ENCODE results near the gene MGA.

MGA gene

GRCh38 chr15:41812820-41813375, 152.7 kb downstream of the MGA start:
- TF ChIP-seq GLIS3 (CRISPR knock-in tag; IDR thresholded peaks at IDR 0.05) (no peak), ESRRG (CRISPR knock-in tag; IDR thresholded peaks at IDR 0.05) (no peak), OSR1 (CRISPR knock-in tag; IDR thresholded peaks at IDR 0.05) (no peak)

GRCh38 chr15:41813426-41813825, 153.2 kb downstream of the MGA start:
- no peak for ATAC-seq

More at GRCh38 chr15:41812820-41813375, 152.7 kb downstream of the MGA start:
- no peak for ATAC-seq

GRCh38 chr15:41814534-41814933, 154.3 kb downstream of the MGA start:
- ATAC-seq: no peak
- no peak for TF ChIP-seq OSR1 (CRISPR knock-in tag; IDR thresholded peaks at IDR 0.05)
- no peak for TF ChIP-seq GLIS3 (CRISPR knock-in tag; IDR thresholded peaks at IDR 0.05)
- no peak for TF ChIP-seq PPARA (CRISPR knock-in tag; IDR thresholded peaks at IDR 0.05; ENCODE audit: borderline replicate concordance)
- no peak for TF ChIP-seq ZNF565 (CRISPR knock-in tag; conservative IDR thresholded peaks at IDR 0.05; ENCODE audit: low read depth)
- no peak for TF ChIP-seq POU6F1 (CRISPR knock-in tag; IDR thresholded peaks at IDR 0.05; ENCODE audit: borderline replicate concordance, low read depth)
- TF ChIP-seq TSHZ2 (CRISPR knock-in tag; IDR thresholded peaks at IDR 0.05): no peak
- TF ChIP-seq ZNF8 (CRISPR knock-in tag; IDR thresholded peaks at IDR 0.05): no peak
- no peak for TF ChIP-seq RARB (CRISPR knock-in tag; IDR thresholded peaks at IDR 0.05)
- no peak for TF ChIP-seq TCF4 (CRISPR knock-in tag; IDR thresholded peaks at IDR 0.05; ENCODE audit: borderline replicate concordance)
- TF ChIP-seq TOX (CRISPR knock-in tag; IDR thresholded peaks at IDR 0.05; ENCODE audit: borderline replicate concordance): no peak

More at GRCh38 chr15:41813426-41813825, 153.2 kb downstream of the MGA start:
- TF ChIP-seq PPARA (CRISPR knock-in tag; IDR thresholded peaks at IDR 0.05; ENCODE audit: borderline replicate concordance): no peak
- TF ChIP-seq ARNTL (CRISPR knock-in tag; IDR thresholded peaks at IDR 0.05; ENCODE audit: borderline replicate concordance, low read depth): no peak
- TF ChIP-seq ZNF8 (CRISPR knock-in tag; IDR thresholded peaks at IDR 0.05): no peak
- no peak for TF ChIP-seq ZC3H10 (CRISPR knock-in tag; IDR thresholded peaks at IDR 0.05)
- TF ChIP-seq SNAI2 (CRISPR knock-in tag; IDR thresholded peaks at IDR 0.05): no peak
- no peak for TF ChIP-seq ZNF565 (CRISPR knock-in tag; conservative IDR thresholded peaks at IDR 0.05; ENCODE audit: low read depth)
- TF ChIP-seq GLIS3 (CRISPR knock-in tag; IDR thresholded peaks at IDR 0.05): no peak
- TF ChIP-seq CSRNP3 (CRISPR knock-in tag; IDR thresholded peaks at IDR 0.05): no peak
- no peak for TF ChIP-seq TCF4 (CRISPR knock-in tag; IDR thresholded peaks at IDR 0.05; ENCODE audit: borderline replicate concordance)
- TF ChIP-seq OSR1 (CRISPR knock-in tag; IDR thresholded peaks at IDR 0.05): no peak
- no peak for TF ChIP-seq CSDC2 (CRISPR knock-in tag; IDR thresholded peaks at IDR 0.05)
- no peak for TF ChIP-seq ESRRG (CRISPR knock-in tag; IDR thresholded peaks at IDR 0.05)
- no peak for TF ChIP-seq TOX (CRISPR knock-in tag; IDR thresholded peaks at IDR 0.05; ENCODE audit: borderline replicate concordance)
- no peak for TF ChIP-seq POU6F1 (CRISPR knock-in tag; IDR thresholded peaks at IDR 0.05; ENCODE audit: borderline replicate concordance, low read depth)
- no peak for TF ChIP-seq PATZ1 (CRISPR knock-in tag; IDR thresholded peaks at IDR 0.05; ENCODE audit: borderline replicate concordance)
- no peak for TF ChIP-seq ISL1 (CRISPR knock-in tag; IDR thresholded peaks at IDR 0.05)
- no peak for TF ChIP-seq ZFP30 (CRISPR knock-in tag; IDR thresholded peaks at IDR 0.05)
- no peak for TF ChIP-seq BACH2 (CRISPR knock-in tag; IDR thresholded peaks at IDR 0.05; ENCODE audit: borderline replicate concordance)
- no peak for TF ChIP-seq RARB (CRISPR knock-in tag; IDR thresholded peaks at IDR 0.05)

Measured in SK-N-SH treated with all-trans-retinoic acid at 6 μM for 48 hours (cell line).